Astrocyte of the cerebellum (primary cell): Measurements from ENCODE around the gene FOXL2NB.

Experiments used
- DNase-seq: peaks from one replicate; pipeline ENCODE4 v3.0.0-alpha.2; 2011; ENCODE audit warnings: low read depth
- H3K4me3 ChIP-seq: 2 replicates; pipeline ENCODE4 v1.5.1; 2011; ENCODE audit warnings: mild to moderate bottlenecking, low read depth, low read length, moderate library complexity
- in situ Hi-C: cut with HindIII; loops from 2 replicates; pipeline ENCODE4 v1.10.0; 2017; ENCODE audit warnings: low sequenced_read_pairs
- TF ChIP-seq, protein P1 (sequence below): IDR thresholded peaks from 2 replicates; pipeline ENCODE4 v1.5.1; 2012; ENCODE audit warnings: low read length, low read depth, moderate library complexity, mild to moderate bottlenecking; ENCODE audit errors: missing control alignments

Gene FOXL2NB

DNA sequence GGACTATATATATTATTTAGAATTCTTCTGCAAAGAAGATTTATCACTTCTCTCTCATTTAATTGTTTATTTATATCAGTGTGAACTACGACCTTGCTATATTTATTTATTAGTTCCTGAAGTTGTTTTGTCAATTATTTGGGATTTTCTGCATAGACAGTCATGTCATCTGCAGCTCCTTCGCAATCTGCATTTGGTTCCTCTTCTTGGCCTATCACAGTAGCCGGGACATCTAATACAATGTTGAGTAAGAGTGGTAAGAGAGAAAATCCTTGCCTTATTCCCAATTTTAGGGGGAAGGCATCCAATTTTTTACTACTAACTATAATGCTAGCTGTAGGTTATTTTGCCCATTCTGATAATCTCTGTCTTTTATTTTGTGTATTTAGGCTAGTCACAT lies 39.5 kb upstream of the FOXL2NB start:
- H3K4me3 ChIP-seq = no peak overlapping the region
- in situ Hi-C loops = loop anchor here (25.0 kb wide), 3 partner anchors 95 to 445 kb away; no protein-coding TSS in a partner anchor
- no peak for DNase-seq
- TF ChIP-seq, protein P1, sequence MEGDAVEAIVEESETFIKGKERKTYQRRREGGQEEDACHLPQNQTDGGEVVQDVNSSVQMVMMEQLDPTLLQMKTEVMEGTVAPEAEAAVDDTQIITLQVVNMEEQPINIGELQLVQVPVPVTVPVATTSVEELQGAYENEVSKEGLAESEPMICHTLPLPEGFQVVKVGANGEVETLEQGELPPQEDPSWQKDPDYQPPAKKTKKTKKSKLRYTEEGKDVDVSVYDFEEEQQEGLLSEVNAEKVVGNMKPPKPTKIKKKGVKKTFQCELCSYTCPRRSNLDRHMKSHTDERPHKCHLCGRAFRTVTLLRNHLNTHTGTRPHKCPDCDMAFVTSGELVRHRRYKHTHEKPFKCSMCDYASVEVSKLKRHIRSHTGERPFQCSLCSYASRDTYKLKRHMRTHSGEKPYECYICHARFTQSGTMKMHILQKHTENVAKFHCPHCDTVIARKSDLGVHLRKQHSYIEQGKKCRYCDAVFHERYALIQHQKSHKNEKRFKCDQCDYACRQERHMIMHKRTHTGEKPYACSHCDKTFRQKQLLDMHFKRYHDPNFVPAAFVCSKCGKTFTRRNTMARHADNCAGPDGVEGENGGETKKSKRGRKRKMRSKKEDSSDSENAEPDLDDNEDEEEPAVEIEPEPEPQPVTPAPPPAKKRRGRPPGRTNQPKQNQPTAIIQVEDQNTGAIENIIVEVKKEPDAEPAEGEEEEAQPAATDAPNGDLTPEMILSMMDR = no peak

DNA sequence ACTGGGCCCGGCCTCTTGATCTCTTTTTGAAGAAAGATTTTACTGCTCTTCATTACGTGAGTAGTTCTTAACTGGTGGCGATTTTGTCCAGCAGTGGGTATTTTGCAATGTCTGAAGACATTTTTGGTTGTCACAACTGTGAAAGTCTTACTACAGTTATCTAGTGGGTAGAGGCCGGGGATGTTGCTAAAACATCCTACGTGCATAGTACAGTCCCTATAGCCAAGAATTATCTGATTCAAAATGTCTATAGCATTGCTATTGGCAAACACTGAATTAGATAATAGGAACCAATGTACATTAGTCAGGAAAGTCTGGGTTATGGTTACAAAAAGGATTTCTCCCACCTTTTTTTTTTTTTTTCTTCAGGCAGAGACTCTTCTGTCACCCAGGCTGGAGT lies 38.2 kb upstream of the FOXL2NB start:
- TF ChIP-seq, protein P1 = no peak
- DNase-seq = no peak
- in situ Hi-C loops = loop anchor here (25.0 kb wide), 3 partner anchors 97 to 447 kb away; no protein-coding TSS in a partner anchor
- no peak overlapping the region for H3K4me3 ChIP-seq

DNA sequence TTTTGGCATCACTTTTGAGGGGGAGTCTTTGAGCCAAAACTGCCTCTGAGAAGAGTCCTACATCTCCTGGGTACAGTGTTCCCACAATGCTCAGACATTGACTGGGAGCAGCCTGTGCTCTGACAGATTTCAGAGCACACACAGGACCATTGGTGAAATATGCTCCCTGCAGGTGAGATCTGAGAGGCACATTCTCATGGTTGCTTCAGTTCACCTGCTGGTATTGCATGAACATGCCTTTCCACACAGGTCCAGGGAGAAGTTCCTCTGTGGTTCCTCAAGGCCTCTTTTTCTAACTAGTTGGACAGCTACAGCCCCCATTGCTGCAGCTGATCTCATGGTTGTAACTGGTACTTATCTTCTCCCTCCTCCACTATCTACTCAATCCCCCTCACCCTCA lies 37.1 kb upstream of the FOXL2NB start:
- TF ChIP-seq, protein P1 = no peak
- no peak for DNase-seq
- in situ Hi-C loops = loop anchor here (25.0 kb wide), 3 partner anchors 98 to 448 kb away; no protein-coding TSS in a partner anchor
- no peak overlapping the region for H3K4me3 ChIP-seq

DNA sequence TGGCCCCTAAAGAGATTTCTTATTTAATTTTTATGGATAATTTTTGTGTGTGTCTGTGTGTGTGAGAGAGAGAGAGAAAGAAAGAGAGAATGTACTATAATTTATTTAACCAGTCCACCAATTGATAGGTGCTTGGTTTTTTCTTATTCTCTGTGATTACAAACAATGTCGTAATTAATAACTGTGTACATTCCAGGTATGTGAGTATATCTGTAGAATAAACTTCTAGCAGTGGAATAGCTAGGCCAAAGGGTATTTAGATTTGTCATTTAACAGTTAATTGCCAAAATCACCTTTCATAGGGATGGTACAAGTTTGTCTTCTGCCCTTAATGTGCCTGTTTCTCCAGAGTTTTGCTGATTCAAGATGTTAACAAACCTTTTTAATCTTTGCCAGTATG lies 35.4 kb upstream of the FOXL2NB start:
- TF ChIP-seq, protein P1 = no peak
- in situ Hi-C loops = loop anchor here (25.0 kb wide), 3 partner anchors 99 to 449 kb away; no protein-coding TSS in a partner anchor

DNA sequence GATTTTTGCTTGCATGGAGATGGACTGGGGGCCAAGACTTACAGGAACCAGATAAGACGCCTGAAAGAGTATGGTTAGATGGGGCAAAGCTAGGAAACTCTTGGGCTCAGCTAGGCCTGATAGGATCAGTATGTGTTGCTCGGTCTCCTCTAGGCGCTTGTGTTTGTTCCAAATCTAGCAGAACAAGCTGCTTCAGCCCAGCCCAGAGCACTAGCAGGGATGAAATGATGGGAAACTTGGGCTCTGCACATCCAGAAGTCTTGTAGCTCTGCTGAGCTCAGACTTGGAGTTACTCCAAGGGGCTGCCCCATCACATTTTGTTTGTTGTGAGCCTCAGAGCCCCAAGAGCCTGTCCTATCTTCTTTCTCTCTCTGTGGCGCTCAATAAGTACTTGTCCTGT lies 34.8 kb upstream of the FOXL2NB start:
- DNase-seq = no peak
- TF ChIP-seq, protein P1 = no peak
- in situ Hi-C loops = loop anchor here (25.0 kb wide), 3 partner anchors 100 to 450 kb away; no protein-coding TSS in a partner anchor
- H3K4me3 ChIP-seq = no peak overlapping the region

More for the DNA sequence above, 35.4 kb upstream of the FOXL2NB start:
- no peak overlapping the region for H3K4me3 ChIP-seq
- DNase-seq = no peak

DNA sequence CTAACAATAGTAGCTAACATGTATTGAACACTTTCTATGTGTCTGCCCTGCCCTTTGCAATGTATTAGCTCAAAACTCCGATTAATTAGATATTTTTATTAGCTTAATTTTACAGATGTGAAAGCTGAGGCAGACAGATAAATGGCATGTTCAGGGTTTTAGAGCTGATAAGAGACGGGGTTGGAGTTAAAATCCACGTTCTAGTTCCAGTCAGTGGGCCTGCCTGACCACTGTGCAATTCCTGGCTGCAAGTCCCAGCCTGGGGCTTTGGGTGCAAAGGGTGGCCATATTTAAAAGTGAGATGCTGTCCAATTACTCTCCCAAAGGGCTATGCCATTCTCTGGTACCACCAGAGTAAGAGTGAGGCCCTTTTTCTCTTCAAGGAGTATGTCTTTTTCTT lies 33.3 kb upstream of the FOXL2NB start:
- in situ Hi-C loops = loop anchor here (25.0 kb wide), 3 partner anchors 101 to 451 kb away; no protein-coding TSS in a partner anchor
- TF ChIP-seq, protein P1 = no peak
- DNase-seq = no peak
- no peak overlapping the region for H3K4me3 ChIP-seq
